Measurements from ENCODE around the gene GALNT6.

The GALNT6 gene

GRCh38 chr12:51388846-51389245, 2.4 kb downstream of the GALNT6 start:
- Histone ChIP-seq H3K23ac (ENCODE audit: low read depth, low read length, poor library complexity) (no peak overlapping the region), H3K14ac (ENCODE audit: low read length) (no peak overlapping the region), H3K36me3 (replicated peaks in 1 of 2; ENCODE audit: control insufficient read depth in 2 of 2, insufficient read depth in 2 of 2, low read length in 2 of 2) (no peaks in the 10 kb centered on the region), H3K27ac (replicated peaks; ENCODE audit: low read length) (no peak overlapping the region), H3K18ac (ENCODE audit: low read length) (no peak overlapping the region), H3K9me3 (replicated peaks in 1 of 2; ENCODE audit: control insufficient read depth in 2 of 2, insufficient read depth in 1 of 2, low read depth in 1 of 2, low read length in 2 of 2) (peaks cover 2 to 3% of the 10 kb centered on the region in 2 donors), H2AK5ac (ENCODE audit: low read depth, low read length) (no peak overlapping the region), H3K4me2 (ENCODE audit: insufficient read depth, low read length, poor library complexity, severe bottlenecking) (no peak overlapping the region), H3K9ac (ENCODE audit: low read depth, low read length, poor library complexity) (no peak overlapping the region), H2AFZ (ENCODE audit: low read length) (no peak overlapping the region), H3K27me3 (ENCODE audit: control insufficient read depth in 3 of 3, insufficient read depth in 3 of 3, low read depth in 1 of 3, low read length in 3 of 3) (peaks cover 7 to 79% (median 45%) of the 10 kb centered on the region in 3 experiments), H3K4ac (ENCODE audit: low read length) (no peak overlapping the region), H3K79me1 (ENCODE audit: low read depth, low read length) (no peaks in the 10 kb centered on the region), H3K4me3 (ENCODE audit: low read length in 2 of 2) (no peak overlapping the region), H2BK5ac (ENCODE audit: low read length) (no peak overlapping the region), H2BK12ac (ENCODE audit: low read length) (no peak overlapping the region), H4K8ac (ENCODE audit: low read depth, low read length) (no peak overlapping the region), H4K91ac (ENCODE audit: low read depth, low read length, poor library complexity) (no peak overlapping the region), H2BK15ac (ENCODE audit: low read length) (no peak overlapping the region), H2BK120ac (ENCODE audit: low read depth, low read length) (no peak overlapping the region), H3K4me1 (ENCODE audit: control insufficient read depth in 2 of 2, insufficient read depth in 1 of 2, low read depth in 1 of 2, low read length in 2 of 2) (peaks cover 3 to 11% of the 10 kb centered on the region in 2 donors)
- no CpG with 5 or more reads among the region's 5 CpGs for WGBS, 2 donors (ENCODE audit: extremely low coverage in 2 of 2, insufficient read length in 2 of 2, insufficient replicate concordance in 1 of 2)
- no peak for DNase-seq (ENCODE audit: low spot score)

GRCh38 chr12:51388069-51388799, 3.0 kb downstream of the GALNT6 start:
- WGBS, 2 donors (ENCODE audit: extremely low coverage in 2 of 2, insufficient read length in 2 of 2, insufficient replicate concordance in 1 of 2) = no CpG with 5 or more reads among the region's 10 CpGs
- Histone ChIP-seq H3K27me3 (ENCODE audit: control insufficient read depth in 3 of 3, insufficient read depth in 3 of 3, low read depth in 1 of 3, low read length in 3 of 3) (peaks cover 7 to 74% (median 39%) of the 10 kb centered on the region in 3 experiments), H2AFZ (ENCODE audit: low read length) (peak overlapping the region; percentile 58), H2BK15ac (ENCODE audit: low read length) (no peak overlapping the region), H3K79me1 (ENCODE audit: low read depth, low read length) (no peaks in the 10 kb centered on the region), H3K18ac (ENCODE audit: low read length) (no peak overlapping the region), H2BK120ac (ENCODE audit: low read depth, low read length) (no peak overlapping the region), H3K4ac (ENCODE audit: low read length) (no peak overlapping the region), H3K14ac (ENCODE audit: low read length) (no peak overlapping the region), H3K9me3 (replicated peaks in 1 of 2; ENCODE audit: control insufficient read depth in 2 of 2, insufficient read depth in 1 of 2, low read depth in 1 of 2, low read length in 2 of 2) (peaks cover 0 to 2% of the 10 kb centered on the region in 2 donors), H4K91ac (ENCODE audit: low read depth, low read length, poor library complexity) (no peak overlapping the region), H3K27ac (replicated peaks; ENCODE audit: low read length) (no peak overlapping the region), H3K36me3 (replicated peaks in 1 of 2; ENCODE audit: control insufficient read depth in 2 of 2, insufficient read depth in 2 of 2, low read length in 2 of 2) (no peaks in the 10 kb centered on the region), H3K4me3 (ENCODE audit: low read length in 2 of 2) (no peak overlapping the region), H4K8ac (ENCODE audit: low read depth, low read length) (no peak overlapping the region), H3K23ac (ENCODE audit: low read depth, low read length, poor library complexity) (no peak overlapping the region), H2AK5ac (ENCODE audit: low read depth, low read length) (no peak overlapping the region), H3K4me2 (ENCODE audit: insufficient read depth, low read length, poor library complexity, severe bottlenecking) (no peak overlapping the region), H2BK12ac (ENCODE audit: low read length) (no peak overlapping the region), H3K4me1 (ENCODE audit: control insufficient read depth in 2 of 2, insufficient read depth in 1 of 2, low read depth in 1 of 2, low read length in 2 of 2) (peaks cover 3 to 11% of the 10 kb centered on the region in 2 donors), H3K9ac (ENCODE audit: low read depth, low read length, poor library complexity) (no peak overlapping the region), H2BK5ac (ENCODE audit: low read length) (no peak overlapping the region)
- DNase-seq (ENCODE audit: low spot score) = no peak

- H2AK5ac ChIP-seq (ENCODE audit: low read depth, low read length) = no peak overlapping the region
- WGBS, 2 donors (ENCODE audit: extremely low coverage in 2 of 2, insufficient read length in 2 of 2, insufficient replicate concordance in 1 of 2) = no CpG with 5 or more reads among the region's 4 CpGs
- H3K36me3 ChIP-seq (replicated peaks in 1 of 2; ENCODE audit: control insufficient read depth in 2 of 2, insufficient read depth in 2 of 2, low read length in 2 of 2) = no peaks in the 10 kb centered on the region
- H4K91ac ChIP-seq (ENCODE audit: low read depth, low read length, poor library complexity) = no peak overlapping the region
- H3K4ac ChIP-seq (ENCODE audit: low read length) = no peak overlapping the region
- no peaks in the 10 kb centered on the region for H3K79me1 ChIP-seq (ENCODE audit: low read depth, low read length)
- no peak overlapping the region for H3K18ac ChIP-seq (ENCODE audit: low read length)
- H3K4me3 ChIP-seq (ENCODE audit: low read length in 2 of 2) = no peak overlapping the region
- no peak overlapping the region for H3K27ac ChIP-seq (replicated peaks; ENCODE audit: low read length)
- H2BK15ac ChIP-seq (ENCODE audit: low read length) = no peak overlapping the region
- no peak overlapping the region for H4K8ac ChIP-seq (ENCODE audit: low read depth, low read length)
- H3K9ac ChIP-seq (ENCODE audit: low read depth, low read length, poor library complexity) = no peak overlapping the region
- no peak overlapping the region for H2BK120ac ChIP-seq (ENCODE audit: low read depth, low read length)
- H3K14ac ChIP-seq (ENCODE audit: low read length) = no peak overlapping the region
- peaks cover 3 to 11% of the 10 kb centered on the region in 2 donors for H3K4me1 ChIP-seq (ENCODE audit: control insufficient read depth in 2 of 2, insufficient read depth in 1 of 2, low read depth in 1 of 2, low read length in 2 of 2)
- peaks cover 0 to 2% of the 10 kb centered on the region in 2 donors for H3K9me3 ChIP-seq (replicated peaks in 1 of 2; ENCODE audit: control insufficient read depth in 2 of 2, insufficient read depth in 1 of 2, low read depth in 1 of 2, low read length in 2 of 2)
- no peak overlapping the region for H3K23ac ChIP-seq (ENCODE audit: low read depth, low read length, poor library complexity)
- DNase-seq (ENCODE audit: low spot score) = no peak
- H2BK12ac ChIP-seq (ENCODE audit: low read length) = no peak overlapping the region
- H2AFZ ChIP-seq (ENCODE audit: low read length) = no peak overlapping the region
- H3K27me3 ChIP-seq (ENCODE audit: control insufficient read depth in 3 of 3, insufficient read depth in 3 of 3, low read depth in 1 of 3, low read length in 3 of 3) = peaks cover 4 to 74% (median 26%) of the 10 kb centered on the region in 3 experiments
- H3K4me2 ChIP-seq (ENCODE audit: insufficient read depth, low read length, poor library complexity, severe bottlenecking) = no peak overlapping the region
- no peak overlapping the region for H2BK5ac ChIP-seq (ENCODE audit: low read length)
These were observed 4.9 kb downstream of the GALNT6 start for GRCh38 chr12:51386351-51386750.

- Histone ChIP-seq H3K4me2 (ENCODE audit: insufficient read depth, low read length, poor library complexity, severe bottlenecking) (no peak overlapping the region), H3K9ac (ENCODE audit: low read depth, low read length, poor library complexity) (no peak overlapping the region), H3K4ac (ENCODE audit: low read length) (no peak overlapping the region), H3K14ac (ENCODE audit: low read length) (no peak overlapping the region), H3K4me1 (ENCODE audit: control insufficient read depth in 2 of 2, insufficient read depth in 1 of 2, low read depth in 1 of 2, low read length in 2 of 2) (peaks cover 0 to 7% of the 10 kb centered on the region in 2 donors), H3K18ac (ENCODE audit: low read length) (peak overlapping the region; percentile 22), H4K91ac (ENCODE audit: low read depth, low read length, poor library complexity) (no peak overlapping the region), H2AFZ (ENCODE audit: low read length) (no peak overlapping the region), H3K27me3 (ENCODE audit: control insufficient read depth in 3 of 3, insufficient read depth in 3 of 3, low read depth in 1 of 3, low read length in 3 of 3) (peaks cover 0 to 57% (median 6%) of the 10 kb centered on the region in 3 experiments), H2BK15ac (ENCODE audit: low read length) (no peak overlapping the region), H3K79me1 (ENCODE audit: low read depth, low read length) (no peaks in the 10 kb centered on the region), H2AK5ac (ENCODE audit: low read depth, low read length) (no peak overlapping the region), H3K27ac (replicated peaks; ENCODE audit: low read length) (no peak overlapping the region), H2BK12ac (ENCODE audit: low read length) (no peak overlapping the region), H3K23ac (ENCODE audit: low read depth, low read length, poor library complexity) (no peak overlapping the region), H3K9me3 (replicated peaks in 1 of 2; ENCODE audit: control insufficient read depth in 2 of 2, insufficient read depth in 1 of 2, low read depth in 1 of 2, low read length in 2 of 2) (no peaks in the 10 kb centered on the region), H3K36me3 (replicated peaks in 1 of 2; ENCODE audit: control insufficient read depth in 2 of 2, insufficient read depth in 2 of 2, low read length in 2 of 2) (no peaks in the 10 kb centered on the region), H2BK120ac (ENCODE audit: low read depth, low read length) (no peak overlapping the region), H3K4me3 (ENCODE audit: low read length in 2 of 2) (no peak overlapping the region), H4K8ac (ENCODE audit: low read depth, low read length) (no peak overlapping the region), H2BK5ac (ENCODE audit: low read length) (no peak overlapping the region)
- no CpG with 5 or more reads among the region's 6 CpGs for WGBS, 2 donors (ENCODE audit: extremely low coverage in 2 of 2, insufficient read length in 2 of 2, insufficient replicate concordance in 1 of 2)
- DNase-seq (ENCODE audit: low spot score) = no peak
These were observed 7.8 kb downstream of the GALNT6 start for GRCh38 chr12:51383269-51383905.
